Stimulated activated CD8-positive, alpha-beta memory T cell treated with anti-CD3 and anti-CD28 coated beads, Interleukin-12 subunit alpha, Interleukin-12 subunit beta, amount 100 ng/mL, for 4 hours (primary cell): ENCODE results near the gene KIF3A.

ENCODE experiments used
- DNase-seq: peaks from one replicate; pipeline ENCODE4 v3.0.0-alpha.2; 2020; ENCODE audit warnings: low read depth

The KIF3A gene

DNA sequence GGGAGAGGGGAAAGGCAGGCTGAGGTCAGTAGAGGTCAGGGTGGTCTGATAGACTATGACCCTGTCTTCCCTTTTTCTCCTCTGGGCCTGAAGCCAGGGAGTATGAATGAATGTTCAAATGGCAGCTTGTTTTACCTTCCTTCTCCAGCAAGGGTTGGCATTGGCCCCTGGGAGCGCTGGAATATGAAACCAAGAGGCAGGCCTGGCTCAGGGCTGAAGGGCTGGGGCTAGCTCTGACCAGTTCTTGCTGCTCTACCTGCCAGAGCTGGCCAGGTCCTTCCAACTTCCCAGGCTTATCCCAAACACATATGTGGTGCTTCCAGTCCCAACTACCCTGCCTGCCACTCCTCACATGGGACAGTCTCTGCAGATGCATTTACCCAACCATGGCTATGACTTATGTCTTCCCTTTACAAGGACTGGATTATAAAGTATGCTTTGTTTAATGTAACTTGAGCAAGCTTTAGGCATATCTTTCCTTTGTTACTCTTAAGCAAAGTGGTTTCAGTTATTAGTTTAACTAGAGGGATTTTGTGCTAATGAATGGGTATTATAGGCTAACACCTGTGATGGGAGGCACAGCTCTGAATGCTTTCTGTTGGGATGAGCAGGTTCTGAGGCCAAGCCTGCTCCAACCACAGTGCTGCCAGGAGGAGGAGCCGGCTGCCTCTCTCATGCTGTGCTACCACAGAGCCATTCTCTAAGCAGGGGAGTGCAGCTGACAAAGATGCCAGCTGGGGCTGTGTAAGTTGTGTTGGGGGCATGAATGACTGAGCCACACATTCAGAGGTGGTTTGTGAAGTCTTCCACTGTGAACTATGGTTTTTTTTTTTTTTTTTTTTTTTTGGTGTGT, 16.0 kb upstream of the KIF3A start:
- no peak for DNase-seq

DNA sequence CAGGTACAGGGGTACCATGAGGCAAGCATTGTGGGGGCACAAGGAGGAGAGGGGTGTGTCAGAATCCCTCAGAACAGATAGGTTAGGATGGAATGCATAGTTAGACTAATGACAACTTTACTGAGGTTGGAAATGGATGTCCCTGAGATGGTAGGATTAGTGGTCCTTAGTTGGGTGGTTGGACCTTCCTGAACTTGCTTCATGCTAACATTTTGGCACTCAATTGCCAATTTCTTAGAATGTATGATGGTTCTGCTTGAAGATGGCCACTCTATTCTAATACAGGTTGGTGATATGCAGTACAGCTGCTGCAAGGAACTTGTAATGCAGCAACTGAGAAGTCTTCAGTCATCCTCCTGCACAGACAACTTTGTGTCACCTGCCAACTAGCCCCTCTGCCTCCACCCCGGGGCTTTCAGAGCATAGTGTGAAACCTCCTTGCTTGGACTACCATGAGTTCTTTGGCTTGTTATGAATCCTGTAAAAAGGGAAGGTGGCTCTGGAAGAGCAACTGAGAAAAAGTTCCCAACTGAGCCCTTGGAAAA, 15.3 kb upstream of the KIF3A start:
- no peak for DNase-seq

DNA sequence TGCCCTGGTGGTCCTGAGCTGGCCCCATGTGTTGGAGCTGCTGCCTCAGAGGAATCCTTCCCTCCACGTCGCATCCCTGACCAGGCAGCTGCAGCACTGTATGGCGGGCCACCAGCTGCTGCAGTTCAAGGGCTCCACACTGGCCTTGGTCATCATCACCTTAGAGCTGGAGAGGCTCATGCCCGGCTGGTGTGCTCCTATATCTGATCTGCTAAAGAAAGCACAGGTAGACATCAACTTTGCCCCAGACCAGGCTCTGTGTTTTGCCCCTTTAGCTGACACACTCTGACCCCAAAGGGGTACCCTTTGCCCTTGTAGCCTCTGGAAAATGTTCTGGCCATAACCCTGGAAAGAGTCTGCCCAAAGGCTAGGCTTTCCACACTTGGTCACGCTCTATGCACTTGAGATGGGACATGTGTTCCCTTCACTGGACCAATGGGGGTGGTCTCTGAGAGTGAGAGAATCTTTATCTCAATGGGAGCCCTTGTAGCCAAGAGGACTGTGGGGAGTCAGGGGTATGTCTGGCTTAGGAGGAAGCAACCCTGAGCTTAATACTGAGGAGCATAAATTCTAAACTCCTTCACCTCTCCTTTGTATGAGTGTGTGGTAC, 14.7 kb upstream of the KIF3A start:
- no peak for DNase-seq

DNA sequence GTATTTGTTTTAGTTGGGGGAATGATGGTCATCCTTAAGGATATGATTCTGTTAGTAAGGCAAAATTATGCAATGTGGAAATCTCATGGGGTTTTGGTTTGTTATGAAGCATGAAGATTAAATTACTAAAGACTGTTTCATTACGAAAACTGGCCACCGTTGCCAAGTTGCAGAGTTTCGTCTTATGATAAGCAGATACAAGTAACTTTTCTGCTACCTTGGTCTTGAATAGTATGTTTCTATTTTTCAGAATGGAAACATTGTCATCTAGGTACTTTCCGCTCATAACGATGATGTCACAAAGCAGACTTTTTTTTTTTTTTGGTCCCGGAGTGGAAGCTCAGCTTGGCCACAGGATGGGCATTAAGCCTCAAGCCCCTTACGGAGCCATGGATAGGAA, 14.1 kb upstream of the KIF3A start:
- DNase-seq: no peak

DNA sequence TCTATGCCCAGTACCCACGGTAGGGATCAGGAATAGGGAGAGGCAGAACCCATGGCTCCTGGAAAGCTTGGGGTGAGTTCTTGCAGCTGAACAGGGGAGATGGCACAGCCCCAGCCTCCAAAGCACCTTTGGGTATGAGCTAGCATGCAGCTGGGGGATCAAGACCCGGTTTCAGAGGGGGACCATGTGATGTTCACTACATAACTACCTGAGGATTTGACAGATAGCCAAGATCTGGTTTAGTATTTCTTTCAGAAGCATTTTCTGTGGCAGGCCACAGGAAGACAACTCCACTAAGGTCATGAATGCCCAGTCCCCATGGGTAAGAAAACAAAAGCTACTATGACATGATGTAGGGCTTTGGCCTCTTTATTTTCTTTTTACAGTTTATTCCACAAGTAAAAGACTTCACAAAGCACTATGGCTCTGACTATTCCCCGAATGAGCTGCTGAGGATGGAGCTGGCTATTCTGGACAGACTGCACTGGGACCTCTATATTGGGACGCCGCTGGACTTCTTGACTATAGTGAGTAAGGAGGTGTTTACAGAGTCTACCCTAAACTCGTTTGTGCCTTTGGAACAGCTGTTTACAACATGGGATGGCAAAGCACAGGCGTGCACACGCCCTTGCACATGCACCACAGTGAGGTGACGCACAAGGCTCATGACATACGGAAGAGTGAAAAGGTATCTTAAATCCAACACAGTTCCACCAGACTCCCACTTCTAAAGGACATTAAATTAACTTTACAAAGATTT, 13.3 kb upstream of the KIF3A start:
- DNase-seq: no peak

DNA sequence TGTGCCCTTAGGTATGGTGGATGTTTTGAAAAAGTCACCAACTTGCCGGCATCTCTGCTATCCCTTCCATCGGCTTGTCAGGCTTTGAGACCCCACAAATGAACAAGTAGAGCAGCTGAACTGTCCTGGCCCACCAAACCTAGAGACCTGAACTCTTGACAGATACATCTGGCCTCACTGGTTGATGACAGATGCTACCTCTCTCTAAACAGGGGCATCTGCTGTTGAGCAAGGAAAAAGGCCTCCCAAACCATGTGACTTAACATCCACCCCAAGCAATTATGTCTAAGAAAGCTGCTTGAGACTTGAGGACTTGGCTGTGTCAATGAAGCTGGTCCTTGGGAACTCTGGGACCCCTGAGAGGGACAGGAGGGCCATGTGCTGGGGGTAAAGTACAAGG, 12.2 kb upstream of the KIF3A start:
- DNase-seq: no peak

DNA sequence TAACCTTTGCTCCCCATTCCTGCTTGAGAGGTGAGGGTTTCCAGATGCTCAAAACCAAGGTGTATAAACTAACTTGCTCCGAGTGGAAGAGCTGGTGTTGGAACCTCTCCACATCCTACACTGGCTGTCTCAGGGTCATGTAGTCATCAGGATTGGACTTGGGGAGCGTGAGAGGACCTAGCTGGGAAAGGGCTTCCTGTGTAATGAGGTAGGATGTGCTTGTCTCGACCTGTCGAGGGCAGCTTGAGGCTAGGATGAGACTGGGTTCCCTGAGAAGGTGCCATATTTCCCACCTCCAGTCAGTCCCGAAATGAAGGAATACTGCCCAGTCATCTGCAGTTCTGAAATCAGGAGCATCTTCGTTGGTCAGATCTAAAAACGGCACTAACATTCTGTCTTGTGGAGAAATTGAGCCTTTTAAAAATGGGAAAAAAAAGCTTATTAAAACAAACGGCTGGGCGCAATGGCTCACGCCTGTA, 11.2 kb upstream of the KIF3A start:
- DNase-seq: no peak

DNA sequence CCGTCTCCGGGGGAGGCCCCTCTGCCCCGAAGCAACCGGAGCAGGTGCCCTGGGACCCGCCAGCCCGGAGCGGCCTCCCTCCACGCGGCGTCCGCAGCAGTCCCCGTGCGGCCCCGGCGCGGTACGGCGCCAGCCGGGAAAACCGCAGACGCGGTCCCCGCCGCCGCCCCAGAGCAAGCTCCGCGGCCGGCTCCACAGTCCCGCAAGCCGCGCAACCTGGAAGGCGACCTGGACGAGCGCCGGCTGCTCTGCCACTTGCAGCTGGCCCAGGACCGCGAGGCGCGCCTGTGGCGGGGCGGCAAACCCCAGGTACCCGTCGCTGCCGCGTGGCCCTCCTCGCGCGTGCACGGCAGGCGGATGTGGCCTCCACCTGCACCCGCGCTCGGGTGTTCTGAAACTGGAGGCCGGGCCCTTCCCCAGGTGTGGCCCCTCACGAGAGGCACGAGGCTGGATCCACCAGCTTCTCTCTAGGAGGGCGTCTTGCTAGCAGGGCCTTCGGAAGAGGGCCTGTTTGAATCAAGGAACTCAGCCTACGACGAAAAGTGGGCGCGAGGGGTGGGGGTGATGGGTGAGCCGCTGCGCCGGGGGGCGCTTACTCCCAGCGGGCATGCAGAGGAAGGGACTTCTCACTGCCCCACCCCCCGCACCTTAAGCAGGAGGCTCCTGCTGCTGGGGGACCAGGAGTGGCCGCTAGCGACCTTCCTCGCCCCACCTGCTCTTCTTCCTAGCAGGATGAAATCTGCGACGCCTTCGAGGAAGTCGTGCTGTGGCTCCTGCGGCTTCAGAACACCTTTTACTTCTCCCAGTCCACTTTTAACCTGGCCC, 10.5 kb upstream of the KIF3A start:
- peak; percentile 42 for DNase-seq

DNA sequence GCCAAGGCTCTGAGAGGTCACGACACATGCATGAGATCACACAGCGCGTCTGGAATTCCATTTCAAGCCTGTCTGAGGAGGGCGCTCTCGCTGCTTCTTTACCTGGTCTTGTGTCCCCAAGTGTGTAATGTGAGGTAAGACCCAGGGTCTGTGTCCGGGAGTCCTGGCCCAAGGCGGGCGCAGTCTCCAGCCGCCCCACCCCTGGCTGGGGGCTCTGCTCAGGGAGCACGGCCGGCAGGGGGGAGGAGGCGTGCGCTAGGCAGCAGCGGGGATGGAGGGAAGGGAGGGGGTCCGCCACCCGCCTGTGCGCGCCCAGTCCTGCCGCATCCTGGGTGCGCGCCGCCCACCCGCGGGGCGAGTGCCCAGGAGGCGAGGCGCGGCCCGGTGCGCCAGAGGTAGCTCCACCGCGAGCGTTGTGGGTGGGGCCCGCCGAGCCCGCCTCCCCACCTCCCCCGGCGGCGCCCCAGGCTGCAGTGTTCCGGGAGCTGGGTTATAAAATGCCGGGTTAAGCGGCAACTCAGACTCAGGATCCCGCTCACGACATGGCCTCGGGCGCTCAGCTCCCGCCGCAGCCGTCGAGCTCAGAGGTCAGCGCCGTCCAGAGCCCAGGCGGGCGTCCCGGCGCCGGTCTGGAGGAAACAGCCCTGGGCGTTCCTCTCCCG, 9.7 kb upstream of the KIF3A start, which contains the start of gene CCNI2:
TSS of gene CCNI2 (plus strand) at position 473 of the 662 bp plus-strand sequence. CDS start at position 543, 70 bp downstream.
- DNase-seq: peak; percentile 63

DNA sequence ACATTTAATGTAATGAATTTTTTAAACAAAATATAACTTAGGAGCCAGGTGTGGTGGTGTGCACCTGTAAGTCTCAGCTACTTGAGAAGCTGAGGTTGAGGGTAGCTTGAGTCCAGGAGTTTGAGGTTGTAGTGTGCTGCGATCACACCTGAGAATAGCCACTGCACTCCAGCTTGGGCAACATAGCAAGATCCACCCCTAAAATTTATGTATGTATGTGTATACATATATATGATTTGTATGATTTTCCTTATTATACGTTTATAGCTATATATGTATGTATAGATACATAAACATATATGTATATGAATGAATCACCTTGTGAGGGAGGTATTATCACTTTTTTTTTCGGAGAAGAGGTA, 9.2 kb upstream of the KIF3A start:
- no peak for DNase-seq

DNA sequence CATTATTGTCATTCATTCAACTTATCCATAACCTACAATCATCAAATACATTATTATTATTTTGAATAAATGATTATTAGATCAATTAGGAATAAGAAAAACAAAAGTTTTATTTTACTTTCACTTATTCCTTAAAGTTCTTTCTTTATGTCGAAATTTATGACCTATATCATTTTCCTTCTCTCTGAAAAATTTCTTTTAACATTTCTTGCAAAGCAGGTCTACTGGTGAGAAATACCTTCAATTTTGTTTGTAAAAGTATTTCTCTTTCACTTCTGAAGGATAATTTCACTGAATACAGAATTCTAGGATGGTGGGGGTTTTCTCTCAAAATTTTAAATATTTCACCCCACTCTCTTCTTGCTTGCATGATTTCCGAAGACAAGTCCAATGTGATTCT, 7.3 kb upstream of the KIF3A start:
- DNase-seq: no peak

DNA sequence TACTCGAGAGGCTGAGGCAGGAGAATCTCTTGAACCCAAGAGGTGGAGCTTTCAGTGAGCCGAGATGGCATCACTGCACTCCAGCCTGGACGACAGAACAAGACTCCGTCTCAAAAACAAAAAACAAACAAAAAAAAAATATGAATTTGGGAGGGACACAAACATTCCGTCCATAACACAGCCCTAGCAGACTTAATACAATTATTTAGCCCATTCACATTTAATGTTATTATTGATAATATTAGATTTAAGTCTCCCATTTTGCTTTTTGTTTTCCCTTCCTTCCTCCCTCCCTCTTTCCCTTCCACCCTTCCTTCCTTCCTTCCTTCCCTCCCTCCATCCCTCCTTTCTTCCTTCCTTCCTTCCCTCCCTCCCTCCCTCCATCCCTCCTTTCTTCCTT, 5.3 kb upstream of the KIF3A start:
- DNase-seq: no peak

DNA sequence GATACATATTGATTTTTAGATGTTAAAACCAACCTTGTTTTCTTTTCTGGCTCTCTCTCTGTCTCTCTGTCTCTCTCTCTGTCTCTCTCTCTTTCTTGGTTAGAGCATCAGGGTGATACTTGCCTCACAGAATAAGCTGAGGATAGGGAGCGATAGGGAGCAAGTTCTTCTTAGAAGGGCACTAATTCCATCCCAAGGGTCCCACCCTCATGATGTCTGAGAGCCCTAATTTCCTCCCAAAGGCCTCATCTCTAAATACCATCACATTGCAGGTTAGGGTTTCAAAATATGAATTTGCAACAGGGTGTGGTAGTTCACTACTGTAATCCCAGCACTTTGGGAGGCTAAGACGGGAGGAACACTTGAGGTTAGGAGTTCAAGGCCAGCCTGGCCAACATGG, 4.8 kb upstream of the KIF3A start:
- no peak for DNase-seq

DNA sequence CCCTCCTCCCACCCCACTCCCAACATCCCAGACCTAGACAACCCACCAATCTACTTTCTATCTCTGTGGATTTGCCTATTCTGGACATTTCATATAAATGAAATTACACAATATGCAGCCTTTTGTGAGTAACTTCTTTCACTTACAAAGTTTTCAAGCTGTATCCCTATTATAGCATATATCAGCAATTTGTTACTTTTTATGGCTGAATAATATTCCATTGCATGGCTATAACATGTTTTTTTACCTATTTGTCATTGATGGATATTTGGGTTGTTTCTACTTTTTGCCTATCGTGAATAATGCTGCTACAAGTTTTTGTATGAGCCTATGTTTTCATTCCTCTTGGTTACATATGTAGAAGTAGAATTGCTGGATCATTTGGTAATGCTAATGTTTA, 1.9 kb upstream of the KIF3A start:
- no peak for DNase-seq

DNA sequence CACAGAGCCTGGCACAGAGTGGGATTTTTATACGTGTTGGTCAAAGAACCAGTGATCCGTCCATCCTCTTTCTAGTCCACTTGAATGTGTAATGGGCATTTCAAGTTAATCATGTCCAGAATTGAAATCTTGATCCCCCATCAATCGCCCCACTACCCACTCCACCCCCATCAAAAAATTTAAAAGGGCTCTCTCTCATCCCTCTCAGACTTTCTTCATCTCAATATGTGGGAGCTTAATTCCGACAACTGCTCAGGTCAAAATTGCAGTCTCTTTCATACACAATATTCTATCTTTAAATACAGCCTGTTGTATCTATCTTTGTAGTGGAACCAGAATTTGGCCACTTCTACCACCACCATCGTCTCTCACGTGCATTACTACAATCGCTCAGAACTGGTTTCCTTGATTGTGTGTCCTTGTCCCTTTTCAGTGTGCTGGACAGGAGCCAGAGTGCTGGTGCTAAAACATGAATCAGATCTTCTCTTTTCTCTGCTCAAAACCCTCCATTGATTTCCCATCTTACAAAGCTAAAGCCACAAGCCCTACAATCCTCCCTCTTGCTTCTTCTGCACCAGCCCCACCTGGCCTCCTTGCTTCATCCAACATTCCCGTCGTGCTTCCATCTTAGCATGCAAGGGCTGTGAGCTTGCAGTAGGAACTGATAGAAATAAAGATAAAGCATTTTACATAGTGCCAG, 786 bp upstream of the KIF3A start:
- DNase-seq: no peak

DNA sequence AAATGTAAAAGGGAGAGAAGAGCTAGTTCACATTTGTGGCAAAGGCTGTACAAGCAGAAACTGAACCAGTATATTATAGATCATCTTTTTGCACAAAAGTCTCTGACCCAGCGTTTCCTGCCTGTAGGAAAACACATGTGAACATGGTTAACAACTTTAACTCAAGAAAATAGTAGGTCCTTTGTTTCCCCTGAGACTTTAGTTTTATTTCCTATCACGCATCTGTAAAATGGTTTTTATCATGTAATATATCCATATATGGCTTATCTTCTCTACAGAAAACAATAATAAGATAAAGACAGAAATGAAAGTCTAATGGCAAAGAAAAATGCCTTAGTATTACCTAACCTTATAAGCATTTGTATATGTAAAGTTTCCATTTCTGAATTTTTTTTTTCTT, 2.7 kb downstream of the KIF3A start:
- DNase-seq: no peak

DNA sequence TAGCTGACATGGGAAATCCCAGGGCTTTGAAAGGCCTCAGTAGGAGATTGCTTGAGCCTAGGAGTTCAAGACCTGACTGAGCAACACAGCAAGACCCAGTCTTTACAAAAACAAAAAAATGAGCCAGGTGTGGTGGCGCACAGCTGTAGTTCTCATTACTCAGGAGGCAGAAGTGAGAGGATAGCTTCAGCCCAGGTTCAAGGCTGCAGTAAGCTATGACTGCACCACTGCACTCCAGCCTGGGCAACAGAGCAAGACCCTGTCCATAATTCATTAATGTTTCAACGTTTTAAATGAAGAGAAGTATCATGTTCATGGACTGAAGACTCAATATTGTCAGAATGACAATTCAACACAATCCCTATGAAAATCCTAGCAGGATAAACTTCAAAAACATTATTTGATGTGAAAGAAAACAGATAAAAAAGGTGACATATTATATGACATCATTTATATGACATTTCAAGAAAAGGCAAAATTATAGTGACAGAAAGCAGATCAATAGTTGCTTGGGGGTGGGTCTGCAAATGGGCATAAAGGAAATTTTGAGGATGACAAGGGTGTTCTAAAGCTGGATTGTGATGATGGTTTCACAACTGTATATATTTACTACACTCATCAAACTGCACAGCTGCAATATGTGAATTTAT, 3.7 kb downstream of the KIF3A start:
- DNase-seq: no peak

DNA sequence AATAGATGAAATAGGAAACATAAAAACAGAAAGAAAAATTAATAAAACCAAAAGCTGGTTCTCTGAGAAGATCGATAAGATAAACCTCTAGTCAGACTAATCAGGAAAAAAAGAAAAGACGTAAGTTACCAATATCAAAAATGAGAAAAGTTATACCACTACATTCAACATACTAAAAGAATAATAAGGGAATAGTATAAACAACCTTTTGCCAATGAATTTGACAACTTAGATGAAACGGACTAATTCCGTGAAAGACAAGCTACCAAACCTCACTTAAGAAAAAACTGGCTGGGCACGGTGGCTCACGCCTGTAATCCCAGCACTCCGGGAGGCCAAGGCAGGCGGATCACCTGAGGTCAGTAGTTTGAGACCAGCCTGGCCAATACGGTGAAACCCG, 7.5 kb downstream of the KIF3A start:
- no peak for DNase-seq

DNA sequence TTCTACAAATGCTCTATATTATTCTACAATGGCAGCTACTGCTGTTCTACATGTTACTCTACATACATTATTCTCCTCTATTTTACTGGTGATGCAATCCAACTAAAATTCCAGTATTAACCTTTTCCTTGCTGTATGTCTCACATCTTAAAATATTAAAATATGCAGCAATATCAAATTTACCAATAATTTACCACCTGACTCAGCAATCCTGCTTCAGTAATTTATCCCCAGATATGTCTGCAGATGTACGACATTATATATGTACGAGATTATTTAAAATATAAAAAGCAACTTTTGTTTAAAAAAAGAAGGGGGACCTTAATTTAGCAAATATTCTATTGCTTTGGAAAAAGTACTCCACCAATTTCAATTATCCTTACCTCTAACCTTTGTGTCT, 11.6 kb downstream of the KIF3A start:
- DNase-seq: no peak
